HG03342 (cell line): ENCODE data around the gene SCML2.
"Not testable (repeated sequence)": the region's sequence is repeated elsewhere in the genome, so short reads cannot be mapped to it uniquely, and the experiment has no call there.

Experiments
- ATAC-seq: cut with Tn5 transposase; IDR thresholded peaks from one replicate; pipeline ENCODE4 v1.9.1; 2021; ENCODE audit warnings: mild to moderate bottlenecking, moderate library complexity; ENCODE audit not compliant: unreplicated experiment

The SCML2 gene

GRCh38 chrX:18354369-18355223, at the start of gene SCML2:
Gene SCML2, minus strand, starts transcription at chrX:18354688. Its CDS starts 20,617 bp downstream, at chrX:18334071.
- ATAC-seq = no peak

GRCh38 chrX:18401848-18402213, 47.3 kb upstream of the SCML2 start:
- ATAC-seq = no peak

DNA sequence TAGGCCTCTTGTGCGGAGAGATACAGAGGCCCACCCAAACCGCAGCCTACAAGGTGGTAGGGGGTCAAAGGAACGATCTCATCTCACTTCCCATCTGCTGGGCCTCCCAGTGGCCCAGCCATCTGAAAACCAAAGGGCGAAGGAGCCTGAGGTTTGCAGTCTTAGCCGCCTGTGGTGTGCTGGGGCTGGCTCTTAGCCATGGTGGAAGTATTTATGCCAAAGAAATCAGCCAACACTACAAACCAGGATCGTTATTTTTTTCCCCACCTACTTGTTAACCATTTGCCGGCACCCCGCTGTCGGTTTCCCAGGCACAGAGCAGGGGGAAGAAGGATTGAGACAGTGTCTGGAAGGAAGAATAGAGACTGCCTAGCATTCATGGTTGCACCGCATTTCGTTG, 40.0 kb upstream of the SCML2 start:
- no peak for ATAC-seq

DNA sequence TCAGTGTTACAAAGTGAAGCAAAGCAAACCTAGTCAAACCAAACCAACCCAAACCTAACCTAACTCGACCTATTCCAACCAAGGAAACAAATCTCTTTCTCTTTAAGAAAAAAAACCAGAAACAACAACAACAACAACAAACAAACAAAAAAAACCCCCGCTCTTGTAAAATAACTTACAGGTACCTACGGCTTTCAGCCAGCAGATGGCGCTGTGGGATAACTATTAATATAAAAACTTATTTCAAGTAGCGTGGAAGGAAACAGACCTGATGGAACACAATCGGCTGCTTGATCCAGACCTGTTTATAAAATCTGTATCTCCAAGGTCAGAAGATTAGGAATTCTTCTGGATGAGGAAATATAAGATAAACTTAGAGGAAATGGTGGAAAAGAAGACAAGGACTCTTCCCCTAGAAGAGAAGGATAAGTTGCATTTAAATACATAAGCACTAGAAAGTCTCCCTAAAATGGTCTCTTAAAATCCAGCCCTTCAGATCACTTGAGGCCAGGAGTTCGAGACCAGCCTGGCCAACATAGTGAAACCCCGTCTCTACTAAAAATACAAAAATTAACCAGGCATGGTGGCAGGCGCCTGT, 36.6 kb upstream of the SCML2 start:
- ATAC-seq = no peak

DNA sequence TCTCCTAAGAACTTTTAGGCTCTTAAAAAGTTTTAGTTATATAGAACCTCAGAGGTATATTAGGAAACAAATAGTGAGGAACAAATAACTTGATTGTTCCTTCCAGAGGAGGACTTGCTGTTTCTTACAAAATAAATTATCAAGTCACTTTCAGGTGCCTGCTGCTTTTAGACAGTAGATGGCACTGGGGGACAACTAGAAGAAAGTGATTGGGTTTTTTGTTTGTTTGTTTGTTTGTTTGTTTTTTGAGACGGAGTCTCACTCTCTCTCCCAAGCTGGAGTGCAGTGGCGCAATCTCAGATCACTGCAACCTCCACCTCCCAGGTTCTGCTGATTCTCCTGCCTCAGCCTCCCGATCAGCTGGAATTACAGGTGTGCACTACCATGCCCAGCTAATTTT, 35.5 kb upstream of the SCML2 start:
- ATAC-seq = no peak

GRCh38 chrX:18377796-18378195, 23.3 kb upstream of the SCML2 start:
- ATAC-seq = no peak

GRCh38 chrX:18375131-18375805, 20.8 kb upstream of the SCML2 start:
- ATAC-seq = not testable (repeated sequence)

GRCh38 chrX:18369096-18369495, 14.6 kb upstream of the SCML2 start:
- ATAC-seq = not testable (repeated sequence)

GRCh38 chrX:18368402-18368801, 13.9 kb upstream of the SCML2 start:
- no peak for ATAC-seq

GRCh38 chrX:18360867-18361266, 6.4 kb upstream of the SCML2 start:
- no peak for ATAC-seq

- no peak for ATAC-seq
Measured at GRCh38 chrX:18353931-18354368, 538 bp downstream of the SCML2 start.

DNA sequence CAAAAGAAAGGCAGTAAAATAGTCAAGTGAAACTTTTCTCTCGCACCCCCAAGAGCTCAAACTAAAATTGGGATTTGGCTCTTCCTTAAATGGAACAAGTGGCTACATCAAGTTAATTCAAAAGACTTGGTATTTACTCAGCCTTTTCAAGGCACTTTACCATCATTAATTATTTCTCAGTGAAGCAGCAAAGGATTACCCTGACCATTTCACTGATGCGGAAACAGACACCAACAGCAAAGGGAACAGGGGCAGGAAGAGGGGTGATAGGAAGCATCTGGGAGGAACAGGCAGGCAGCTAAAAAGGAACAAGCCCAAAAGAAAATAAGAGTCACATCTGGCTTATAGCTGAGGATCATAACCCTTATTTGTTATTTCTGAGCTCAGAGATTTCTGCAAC, 2.7 kb downstream of the SCML2 start:
- ATAC-seq = no peak

GRCh38 chrX:18348047-18348446, 6.4 kb downstream of the SCML2 start:
- ATAC-seq = no peak

DNA sequence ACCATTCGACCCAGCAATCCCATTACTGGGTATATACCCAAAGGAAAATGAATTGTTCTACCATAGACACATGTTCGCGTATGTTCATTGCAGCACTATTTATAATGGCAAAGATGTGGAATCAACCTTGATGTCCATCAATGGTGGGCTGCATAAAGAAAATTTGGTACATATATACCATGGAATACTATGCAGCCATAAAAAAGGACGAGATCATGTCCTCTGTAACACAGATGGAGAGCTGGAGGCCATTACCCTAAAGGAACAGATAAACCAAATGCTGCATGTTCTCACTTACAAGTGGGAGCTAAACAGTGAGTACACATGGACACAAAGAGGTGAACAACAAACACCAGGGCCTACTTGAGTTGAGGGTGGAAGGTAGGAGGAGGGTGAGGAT, 45.1 kb downstream of the SCML2 start:
- no peak for ATAC-seq

GRCh38 chrX:18297251-18297650, 57.2 kb downstream of the SCML2 start:
- ATAC-seq = no peak

GRCh38 chrX:18294893-18295292, 59.6 kb downstream of the SCML2 start:
- ATAC-seq = no peak

GRCh38 chrX:18291006-18291545, 63.4 kb downstream of the SCML2 start:
- ATAC-seq = no peak

DNA sequence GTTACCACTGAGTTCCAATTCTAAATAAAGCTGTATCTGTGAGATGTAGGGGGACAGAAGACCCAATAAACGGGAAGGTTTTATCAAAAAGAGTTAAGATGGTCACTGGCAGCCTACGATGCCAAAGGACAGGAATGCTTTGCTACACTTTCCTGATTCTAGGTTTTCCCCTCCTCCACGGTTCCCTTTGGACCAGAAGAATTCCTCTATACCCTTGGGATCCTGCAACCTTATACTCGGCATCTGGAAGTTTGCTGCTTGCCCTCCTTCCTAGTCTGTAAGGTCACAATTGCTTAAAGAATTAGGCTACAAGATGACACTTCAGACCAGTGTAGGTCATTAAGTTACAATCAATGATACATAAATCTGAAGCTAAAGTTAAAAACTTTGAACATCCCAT, 64.3 kb downstream of the SCML2 start:
- ATAC-seq = no peak

DNA sequence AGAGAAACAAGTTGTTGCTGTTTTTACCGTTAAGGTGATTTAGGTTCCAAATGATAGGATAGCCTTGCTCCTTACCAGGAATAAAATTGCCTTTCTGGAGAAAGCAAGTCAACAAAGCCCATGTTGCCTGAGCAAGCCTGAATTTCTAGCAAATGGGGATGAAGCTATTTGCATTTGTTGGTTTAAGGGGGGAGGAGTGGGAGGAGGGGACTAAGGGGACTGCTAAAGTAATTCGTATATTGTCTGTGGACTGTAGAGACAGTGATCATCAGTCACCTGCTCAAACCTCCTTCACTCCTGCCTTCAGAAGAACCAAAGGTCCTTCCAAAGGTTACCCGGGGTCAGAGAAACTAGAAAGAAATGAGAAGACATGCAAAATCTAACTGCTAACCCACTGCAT, 65.8 kb downstream of the SCML2 start:
- ATAC-seq = no peak

DNA sequence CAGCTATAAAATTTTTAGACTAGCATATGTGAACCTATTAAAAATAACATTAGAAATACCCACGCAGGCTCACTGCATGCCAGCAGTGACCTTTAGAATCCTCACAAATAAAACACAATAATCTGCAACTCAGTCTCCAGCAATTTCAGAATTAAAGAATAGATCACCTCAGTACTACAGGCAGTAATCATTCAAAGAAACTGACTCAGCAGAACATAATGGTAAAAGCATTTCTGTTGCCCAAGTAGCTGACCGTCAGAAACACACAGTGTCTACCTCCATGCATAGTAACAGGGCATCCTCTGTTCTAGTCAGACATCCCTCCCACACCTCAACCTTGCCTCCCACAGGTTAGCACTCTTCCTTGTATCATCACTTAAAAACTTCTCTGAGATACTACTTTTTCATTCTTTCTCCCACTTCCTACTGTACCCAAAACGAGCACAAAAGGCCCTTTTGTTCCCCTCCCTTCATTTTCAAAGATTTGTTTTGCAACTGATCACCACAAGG, 68.1 kb downstream of the SCML2 start:
- no peak for ATAC-seq

DNA sequence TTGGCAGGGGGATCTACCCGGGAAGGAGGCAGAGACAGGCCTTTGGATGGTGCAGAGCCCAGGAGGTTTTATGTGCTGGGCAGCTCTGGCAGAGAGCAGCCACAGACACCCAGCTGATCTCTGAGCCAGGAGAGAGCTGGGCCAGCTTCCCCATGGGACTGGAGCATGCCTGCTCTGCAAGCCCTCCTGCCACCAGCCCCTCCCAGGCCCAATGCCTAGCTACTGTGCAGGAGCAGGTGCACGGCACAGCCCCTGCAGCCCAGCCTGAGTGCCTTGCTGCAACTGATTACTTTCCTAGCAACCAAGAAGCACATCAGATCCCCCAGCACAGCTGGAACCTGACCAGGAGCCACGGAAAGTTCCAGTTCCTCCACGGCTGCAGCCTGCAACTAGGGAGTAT, 76.0 kb downstream of the SCML2 start:
- ATAC-seq = no peak
